ENCODE results near the gene DDX51. TPM values are rescaled to one million over a fixed set of nuclear protein-coding genes. Genes with fewer than 3 reads are reported as not detected.

The DDX51 gene
- total RNA-seq, 6 experiments from 2014 or later: 13.8 to 18.3 (median 16.8) TPM

- H3K27me3 Mint-ChIP-seq (ENCODE audit: insufficient read depth): peaks cover 30% of the 10 kb centered on the region
- no peak for TF ChIP-seq CTCF (IDR thresholded peaks at IDR 0.05)
These were observed 32.3 kb upstream of the DDX51 start for GRCh38 chr12:132176385-132176919.

GRCh38 chr12:132175496-132176384 is 31.6 kb upstream of the DDX51 start:
- Mint-ChIP-seq H3K4me1 (ENCODE audit: low read depth) (no peaks in the 10 kb centered on the region), H3K4me3 (no peak overlapping the region), H3K9me3 (no peaks in the 10 kb centered on the region), H3K27me3 (ENCODE audit: insufficient read depth) (peaks cover 30% of the 10 kb centered on the region), H3K27ac (no peak overlapping the region), H3K36me3 (ENCODE audit: low read depth) (no peaks in the 10 kb centered on the region)
- DNase-seq: no peak
- no peak for TF ChIP-seq CTCF (IDR thresholded peaks at IDR 0.05)

More at GRCh38 chr12:132176385-132176919, 32.3 kb upstream of the DDX51 start:
- H3K36me3 Mint-ChIP-seq (ENCODE audit: low read depth): no peaks in the 10 kb centered on the region
- no peak overlapping the region for H3K4me3 Mint-ChIP-seq
- DNase-seq: no peak
- H3K9me3 Mint-ChIP-seq: no peaks in the 10 kb centered on the region
- H3K4me1 Mint-ChIP-seq (ENCODE audit: low read depth): no peaks in the 10 kb centered on the region
- H3K27ac Mint-ChIP-seq: no peak overlapping the region

- H3K4me3 Mint-ChIP-seq: no peak overlapping the region
- H3K27me3 Mint-ChIP-seq (ENCODE audit: insufficient read depth): peaks cover 30% of the 10 kb centered on the region
These were observed 30.8 kb upstream of the DDX51 start for GRCh38 chr12:132174839-132175490.

GRCh38 chr12:132174015-132174838 is 30.1 kb upstream of the DDX51 start:
- Mint-ChIP-seq H3K27me3 (ENCODE audit: insufficient read depth) (peaks cover 27% of the 10 kb centered on the region), H3K9me3 (no peaks in the 10 kb centered on the region), H3K27ac (no peak overlapping the region), H3K4me3 (no peak overlapping the region), H3K4me1 (ENCODE audit: low read depth) (peaks cover 10% of the 10 kb centered on the region), H3K36me3 (ENCODE audit: low read depth) (no peaks in the 10 kb centered on the region)
- no peak for TF ChIP-seq CTCF (IDR thresholded peaks at IDR 0.05)
- DNase-seq: no peak

More at GRCh38 chr12:132174839-132175490, 30.8 kb upstream of the DDX51 start:
- H3K36me3 Mint-ChIP-seq (ENCODE audit: low read depth): no peaks in the 10 kb centered on the region
- H3K9me3 Mint-ChIP-seq: no peaks in the 10 kb centered on the region
- no peak for DNase-seq
- no peak for TF ChIP-seq CTCF (IDR thresholded peaks at IDR 0.05)
- H3K4me1 Mint-ChIP-seq (ENCODE audit: low read depth): peaks cover 6% of the 10 kb centered on the region
- H3K27ac Mint-ChIP-seq: no peak overlapping the region

Data from HFFc6 (cell line).